Right lobe of liver (tissue), 4 donors: ENCODE data around the gene PLXNB1.

Experiments
- CTCF ChIP-seq, 4 donors: fragments of 200-600 bp in 3 of 4; fragments of 450-650 bp in 1 of 4; IDR thresholded peaks; one replicate each; pipeline versions ENCODE4 v1.5.1 to v1.8.0; 2016 to 2022; ENCODE audit warnings: antibody characterized with exemption in 4 of 4, mild to moderate bottlenecking in 2 of 4
- POLR2A ChIP-seq: fragments of 450-650 bp; IDR thresholded peaks from one replicate; pipeline ENCODE4 v1.6.1; 2017; ENCODE audit warnings: antibody characterized with exemption, mild to moderate bottlenecking
- donor health status: DM: no; HTN: no; CAD: no.
- donor health status: DM: no; HTN: no; CAD: no.
- donor health status: DM: no; HTN: yes; CAD: no.

- TF ChIP-seq CTCF (IDR thresholded peaks at IDR 0.05) (no peak), POLR2A (no peak)
Measured at GRCh38 chr3:48466386-48467109, 36.7 kb upstream of the PLXNB1 start.
